Stimulated activated CD8-positive, alpha-beta memory T cell treated with anti-CD3 and anti-CD28 coated beads, Interleukin-7, amount 100 ng/mL, for 4 hours (primary cell): ENCODE data around the gene GPR152.

Source experiments
- DNase-seq, 2 donors: peaks; one replicate each; pipeline ENCODE4 v3.0.0-alpha.2; 2020; ENCODE audit warnings: low read depth in 2 of 2

The GPR152 gene

GRCh38 chr11:67452141-67452952 lies at the start of gene GPR152:
Gene GPR152, minus strand, starts transcription at chr11:67452729. Its CDS starts 5 bp downstream, at chr11:67452724.
- DNase-seq: no peak

GRCh38 chr11:67501854-67502253 lies 49.3 kb upstream of the GPR152 start:
- DNase-seq: no peak

GRCh38 chr11:67500831-67501715 lies 48.5 kb upstream of the GPR152 start:
- no peak for DNase-seq

GRCh38 chr11:67500484-67500821 lies 47.9 kb upstream of the GPR152 start:
- DNase-seq: no peak

GRCh38 chr11:67499808-67500483 lies 47.4 kb upstream of the GPR152 start:
- no peak for DNase-seq

GRCh38 chr11:67498544-67498972 lies 46.0 kb upstream of the GPR152 start:
- no peak for DNase-seq

GRCh38 chr11:67497656-67498291 lies 45.2 kb upstream of the GPR152 start:
- no peak for DNase-seq

GRCh38 chr11:67496113-67496512 lies 43.6 kb upstream of the GPR152 start:
- DNase-seq: no peak

GRCh38 chr11:67495234-67496005 lies 42.9 kb upstream of the GPR152 start:
- no peak for DNase-seq

GRCh38 chr11:67494371-67495233 lies 42.1 kb upstream of the GPR152 start:
- DNase-seq: no peak

GRCh38 chr11:67493548-67494370 lies 41.2 kb upstream of the GPR152 start:
- no peak for DNase-seq

- no peak for DNase-seq
These were observed 40.4 kb upstream of the GPR152 start for GRCh38 chr11:67492801-67493547.

- DNase-seq: no peak
These were observed 39.7 kb upstream of the GPR152 start for GRCh38 chr11:67492069-67492727.

GRCh38 chr11:67491276-67492068 lies 38.9 kb upstream of the GPR152 start:
- no peak for DNase-seq

GRCh38 chr11:67490727-67491065 lies 38.2 kb upstream of the GPR152 start:
- no peak for DNase-seq

GRCh38 chr11:67489885-67490726 lies 37.6 kb upstream of the GPR152 start:
- no peak for DNase-seq
